SK-N-DZ (cell line): ENCODE measurements around the gene ELMO1.

Source experiments
- DNase-seq: peaks from one replicate; pipeline ENCODE4 v3.0.0-alpha.2; 2015; ENCODE audit warnings: low spot score

Gene ELMO1

GRCh38 chr7:36852931-36853330, 595.7 kb downstream of the ELMO1 start:
- no peak for DNase-seq

- DNase-seq: no peak
These were observed 596.6 kb downstream of the ELMO1 start for GRCh38 chr7:36852017-36852416.

GRCh38 chr7:36851382-36851781, 597.3 kb downstream of the ELMO1 start:
- no peak for DNase-seq

GRCh38 chr7:36847946-36848345, 600.7 kb downstream of the ELMO1 start:
- DNase-seq: no peak

GRCh38 chr7:36844374-36844773, 604.3 kb downstream of the ELMO1 start:
- DNase-seq: no peak

GRCh38 chr7:36840904-36841303, 607.8 kb downstream of the ELMO1 start:
- peak; percentile 18 for DNase-seq

GRCh38 chr7:36838616-36839225, 609.9 kb downstream of the ELMO1 start:
- DNase-seq: peak; percentile 68

GRCh38 chr7:36831049-36831448, 617.6 kb downstream of the ELMO1 start:
- DNase-seq: no peak

- peak; percentile 65 for DNase-seq
These were observed 620.6 kb downstream of the ELMO1 start for GRCh38 chr7:36827726-36828703.

DNA sequence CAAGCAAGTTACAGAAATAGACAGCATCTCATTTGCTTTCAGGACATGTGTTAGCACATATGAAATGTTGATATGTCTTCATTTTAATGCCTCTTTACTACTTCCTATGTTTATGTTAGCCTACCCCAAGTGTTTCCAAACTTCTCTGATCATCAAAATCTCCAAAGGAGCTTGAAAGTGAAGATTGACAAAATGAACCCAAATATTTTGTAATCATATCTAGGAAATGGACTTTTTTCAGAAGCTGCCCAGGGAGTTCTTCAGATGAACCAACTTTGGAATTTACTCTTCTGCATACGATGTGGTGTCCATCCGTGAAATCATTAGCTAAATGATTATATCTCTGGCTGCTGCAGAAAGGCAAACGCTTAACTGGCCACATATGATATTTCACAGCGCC, 623.2 kb downstream of the ELMO1 start:
- no peak for DNase-seq

- no peak for DNase-seq
These were observed 625.3 kb downstream of the ELMO1 start for GRCh38 chr7:36823353-36823752.

- no peak for DNase-seq
These were observed 627.0 kb downstream of the ELMO1 start for GRCh38 chr7:36821617-36822016.

- DNase-seq: no peak
These were observed 628.0 kb downstream of the ELMO1 start for GRCh38 chr7:36820527-36821170.

DNA sequence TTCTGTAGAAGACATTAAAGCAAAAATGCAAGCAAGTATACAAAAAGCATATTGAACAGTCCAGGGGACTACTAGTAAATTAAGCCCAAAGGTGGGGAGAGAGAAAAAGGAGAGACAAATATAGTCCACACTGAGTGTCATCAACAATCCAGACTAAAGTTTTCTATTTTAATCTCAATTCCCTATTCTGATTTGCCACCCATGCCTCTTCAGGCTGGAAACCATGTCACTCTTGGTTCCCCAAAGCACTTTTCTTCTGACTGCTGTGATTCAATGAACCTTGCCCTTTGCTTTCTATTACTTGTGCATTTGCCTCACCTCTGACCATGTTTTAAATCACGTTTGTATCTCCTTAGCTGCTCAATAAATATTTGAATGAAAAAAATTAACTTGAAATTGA, 629.0 kb downstream of the ELMO1 start:
- DNase-seq: no peak

DNA sequence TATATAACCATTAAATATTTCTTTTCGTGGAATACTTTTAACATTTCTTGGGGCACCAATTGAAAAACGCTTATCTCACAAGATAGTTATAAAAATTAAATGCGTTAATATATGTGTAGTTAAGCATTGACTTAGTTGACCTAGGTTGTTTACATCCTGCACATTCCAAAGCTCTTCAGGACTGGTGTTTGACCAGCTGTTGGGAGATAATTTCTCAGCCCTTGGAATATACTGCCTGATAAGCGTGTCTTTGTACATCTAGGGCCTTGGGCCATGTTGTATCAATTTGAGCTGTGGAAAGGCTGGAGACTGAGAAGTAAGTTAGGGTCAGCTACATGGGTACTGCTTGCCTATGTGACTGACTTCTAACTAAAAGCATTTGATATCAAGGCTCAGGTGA, 634.4 kb downstream of the ELMO1 start:
- DNase-seq: no peak

DNA sequence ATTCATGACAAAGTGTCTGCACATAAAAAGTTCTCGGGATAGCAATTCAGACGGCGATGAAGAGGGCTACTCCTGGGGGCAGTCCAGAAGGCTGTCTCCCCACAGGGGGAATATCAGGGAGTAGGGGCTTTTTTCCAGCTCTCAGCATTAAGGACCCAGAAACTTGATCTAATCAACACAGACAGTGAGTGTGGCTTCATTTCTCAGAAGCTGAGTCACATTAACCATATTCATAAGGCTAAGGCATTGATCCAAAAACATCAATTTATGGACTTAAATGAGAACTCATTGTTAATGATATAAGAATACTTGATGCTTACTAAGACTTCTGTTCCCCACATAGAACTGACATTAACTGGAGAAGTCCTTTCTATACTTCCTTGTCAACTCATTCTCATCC, 636.9 kb downstream of the ELMO1 start:
- DNase-seq: no peak

DNA sequence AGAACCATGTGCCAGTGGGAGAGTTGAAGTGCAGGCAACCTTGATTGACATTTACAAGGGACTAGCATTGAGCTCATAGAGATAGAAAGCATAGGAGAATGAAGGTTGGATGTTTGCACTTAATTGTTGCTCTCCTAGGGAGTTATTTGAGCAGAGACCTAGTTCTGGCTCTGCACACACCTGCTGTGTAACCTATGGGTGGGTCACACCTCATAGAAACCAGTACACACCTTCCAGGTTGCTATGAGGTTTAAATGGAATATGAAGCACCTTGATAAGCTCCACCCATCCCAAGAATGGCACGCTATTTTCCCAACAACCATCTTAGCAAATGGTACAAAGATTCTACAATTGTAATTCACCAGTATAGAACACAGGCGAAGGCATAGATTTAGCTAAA, 638.2 kb downstream of the ELMO1 start:
- DNase-seq: no peak

DNA sequence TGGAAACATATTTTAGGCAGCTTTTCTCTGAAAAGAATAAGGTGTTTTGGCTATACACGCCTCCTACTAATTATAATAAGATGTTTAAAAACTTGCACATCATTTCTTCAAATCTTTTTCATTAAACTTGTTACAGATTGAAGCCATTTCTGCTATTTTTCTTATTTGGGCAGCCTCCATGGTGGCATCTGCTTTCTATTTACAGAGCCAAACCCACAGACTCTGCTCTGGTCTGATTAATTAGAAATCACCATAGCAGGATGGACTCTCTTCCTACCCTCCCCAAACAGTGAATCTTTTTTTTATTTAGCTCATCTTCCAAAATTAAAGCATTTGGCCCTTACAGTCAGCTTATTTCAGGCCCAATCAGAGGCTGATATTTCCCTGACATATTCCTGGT, 638.6 kb downstream of the ELMO1 start:
- no peak for DNase-seq

- no peak for DNase-seq
These were observed 639.2 kb downstream of the ELMO1 start for GRCh38 chr7:36809510-36809909.

- DNase-seq: no peak
These were observed 639.6 kb downstream of the ELMO1 start for GRCh38 chr7:36809086-36809485.

DNA sequence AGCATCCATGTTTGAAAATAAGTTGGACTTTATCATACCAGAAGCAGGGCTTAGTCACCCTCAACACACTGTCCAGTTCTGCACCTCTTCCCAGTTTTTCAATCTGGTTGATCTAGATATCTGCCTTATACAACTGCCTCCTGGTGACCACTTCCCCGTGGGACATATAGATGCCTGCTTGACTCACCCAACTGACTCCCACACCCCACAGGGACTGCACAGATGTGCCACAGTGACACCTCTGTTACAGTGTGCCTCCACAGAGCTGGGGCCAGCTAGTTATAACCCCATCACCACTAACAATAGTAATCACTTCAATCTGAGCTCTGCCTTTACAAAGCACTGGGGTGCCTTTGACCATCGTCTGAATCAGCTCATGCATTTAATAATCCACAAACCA, 641.8 kb downstream of the ELMO1 start:
- no peak for DNase-seq
